NCI-H128 (cell line): ENCODE measurements around the gene AKIRIN2.
A peak's percentile ranks its signal among the peaks of the same experiment; 100 is the strongest.

Experiments
- DNase-seq: peaks from one replicate; lab custom pipeline; 2025; ENCODE audit not compliant: unreplicated experiment; lab: John Stamatoyannopoulos, UW

The AKIRIN2 gene

GRCh38 chr6:87701676-87702588 lies at the start of gene AKIRIN2:
Gene AKIRIN2 (minus strand): TSS chr6:87702233. CDS start chr6:87701684, 549 bp downstream.
- peak; percentile 98 for DNase-seq

- no peak for DNase-seq
These were observed 45.6 kb upstream of the AKIRIN2 start for GRCh38 chr6:87747646-87748045.

GRCh38 chr6:87745966-87746721 lies 44.1 kb upstream of the AKIRIN2 start:
- no peak for DNase-seq

- no peak for DNase-seq
These were observed 41.4 kb upstream of the AKIRIN2 start for GRCh38 chr6:87743454-87743853.

- no peak for DNase-seq
These were observed 40.1 kb upstream of the AKIRIN2 start for GRCh38 chr6:87742106-87742505.

GRCh38 chr6:87741001-87741650 lies 39.1 kb upstream of the AKIRIN2 start:
- no peak for DNase-seq

- DNase-seq = no peak
These were observed 36.7 kb upstream of the AKIRIN2 start for GRCh38 chr6:87738744-87739143.

- DNase-seq = no peak
These were observed 36.0 kb upstream of the AKIRIN2 start for GRCh38 chr6:87738000-87738399.

- no peak for DNase-seq
These were observed 34.9 kb upstream of the AKIRIN2 start for GRCh38 chr6:87736809-87737540.

- DNase-seq = peak; percentile 45
These were observed 30.0 kb upstream of the AKIRIN2 start for GRCh38 chr6:87731818-87732661.

GRCh38 chr6:87731080-87731479 lies 29.0 kb upstream of the AKIRIN2 start:
- DNase-seq = no peak

- no peak for DNase-seq
These were observed 28.1 kb upstream of the AKIRIN2 start for GRCh38 chr6:87729965-87730719.

- DNase-seq = no peak
These were observed 26.7 kb upstream of the AKIRIN2 start for GRCh38 chr6:87728706-87729105.

GRCh38 chr6:87724983-87725811 lies 23.2 kb upstream of the AKIRIN2 start:
- DNase-seq = no peak

GRCh38 chr6:87723170-87724078 lies 21.4 kb upstream of the AKIRIN2 start:
- no peak for DNase-seq

GRCh38 chr6:87722540-87723169 lies 20.6 kb upstream of the AKIRIN2 start:
- DNase-seq = no peak

GRCh38 chr6:87721311-87721710 lies 19.3 kb upstream of the AKIRIN2 start:
- no peak for DNase-seq
